Measurements from ENCODE around the gene C2orf15.
"Not testable (repeated sequence)": the region's sequence is repeated elsewhere in the genome, so short reads cannot be mapped to it uniquely, and the experiment has no call there.

The C2orf15 gene, protein sequence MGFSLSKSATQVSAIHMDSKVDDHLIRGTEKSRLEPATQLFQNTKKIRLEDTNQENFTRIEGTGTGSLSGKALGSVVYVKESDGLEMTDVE

DNA sequence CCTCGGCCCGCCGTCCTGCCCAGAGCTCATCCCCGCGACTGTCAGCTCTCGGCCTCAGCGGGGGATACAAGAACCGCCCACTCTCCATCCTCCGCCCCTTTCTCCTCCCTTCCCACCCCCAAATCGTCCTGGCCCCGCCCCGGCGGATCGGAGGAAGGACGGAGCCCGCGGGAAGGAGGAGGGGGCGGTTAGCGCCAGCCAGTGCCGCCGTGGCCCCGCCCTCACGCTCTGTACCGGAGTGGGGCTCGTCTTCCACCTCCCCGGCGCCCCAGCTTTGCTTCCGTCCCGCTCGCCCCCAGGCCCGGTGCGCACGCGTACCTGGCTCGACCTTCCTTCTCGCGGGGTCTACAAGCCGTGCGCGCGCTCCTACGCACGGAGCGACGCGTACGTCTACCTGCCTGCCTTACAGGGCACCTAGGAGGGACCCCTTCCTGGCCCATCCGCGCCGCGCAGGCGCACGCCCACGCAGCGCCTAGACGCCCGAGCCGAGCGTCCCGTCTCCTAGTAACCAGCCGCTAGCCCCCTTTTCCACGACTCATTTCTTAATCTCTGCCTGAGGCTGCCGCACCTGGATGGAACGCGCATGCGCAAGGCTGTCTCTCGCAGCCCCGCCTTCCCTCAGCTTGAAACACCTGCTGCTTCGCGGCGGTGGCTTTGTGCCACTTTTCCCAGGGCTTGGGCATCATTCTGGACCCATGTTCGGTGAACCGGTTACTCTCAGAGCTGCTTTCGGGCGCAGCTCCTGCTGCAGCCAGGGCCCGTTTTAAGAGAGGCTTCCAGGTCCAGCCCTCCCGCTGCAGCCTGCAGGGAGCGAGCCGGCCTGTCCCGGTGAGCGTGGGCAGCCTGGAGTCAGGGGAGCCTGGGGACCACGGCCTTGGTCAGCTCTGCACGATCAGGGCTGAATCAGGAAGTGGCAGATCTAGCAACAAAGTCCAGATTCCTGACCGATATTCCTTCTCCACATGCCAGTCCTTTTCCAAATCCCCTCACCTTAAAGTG is at the start of gene C2orf15:
TSS of gene C2orf15 (plus strand) at position 598 of the 999 bp plus-strand sequence. CDS start 8,852 bp downstream, outside the sequence.
- peak; percentile 73 for DNase-seq (ENCODE audit: low spot score)

DNA sequence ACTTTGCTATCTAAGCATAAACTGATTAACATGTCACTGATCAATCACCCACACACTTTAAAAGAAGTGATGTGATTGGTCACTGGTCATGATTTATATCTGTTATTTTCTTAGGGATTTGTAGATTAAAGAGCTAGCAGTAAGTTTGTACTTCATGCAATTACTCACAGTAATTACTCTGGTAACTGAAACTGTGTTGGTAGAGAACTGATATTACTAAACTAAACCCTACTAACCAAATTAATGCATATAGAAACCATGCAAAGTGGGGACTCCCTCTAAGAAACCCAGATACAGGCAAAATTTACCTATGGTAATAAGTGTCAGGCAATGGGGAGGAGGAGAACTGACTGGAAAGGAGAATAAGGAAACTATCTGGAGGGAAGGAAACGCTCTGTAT is 44.8 kb upstream of the C2orf15 start:
- DNase-seq (ENCODE audit: low spot score): no peak

DNA sequence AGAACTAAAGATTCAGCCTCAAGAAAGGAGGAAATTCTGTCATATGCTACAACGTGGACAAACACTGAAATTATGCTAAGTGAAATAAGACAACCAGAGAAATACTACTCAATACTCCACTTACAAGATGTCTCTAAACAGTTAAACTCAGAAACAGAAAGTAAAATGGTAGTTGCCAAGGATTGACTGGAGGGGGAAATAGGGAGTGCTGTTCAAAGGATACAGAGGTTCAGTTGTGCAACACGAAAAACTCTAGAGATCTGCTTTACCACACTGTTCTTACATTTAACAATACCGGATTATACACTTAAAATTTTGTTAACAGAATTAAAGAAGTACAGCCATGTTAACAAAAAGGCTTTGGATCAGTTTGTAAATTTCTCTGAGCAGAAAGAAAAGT is 39.8 kb upstream of the C2orf15 start:
- no peak for DNase-seq (ENCODE audit: low spot score)

DNA sequence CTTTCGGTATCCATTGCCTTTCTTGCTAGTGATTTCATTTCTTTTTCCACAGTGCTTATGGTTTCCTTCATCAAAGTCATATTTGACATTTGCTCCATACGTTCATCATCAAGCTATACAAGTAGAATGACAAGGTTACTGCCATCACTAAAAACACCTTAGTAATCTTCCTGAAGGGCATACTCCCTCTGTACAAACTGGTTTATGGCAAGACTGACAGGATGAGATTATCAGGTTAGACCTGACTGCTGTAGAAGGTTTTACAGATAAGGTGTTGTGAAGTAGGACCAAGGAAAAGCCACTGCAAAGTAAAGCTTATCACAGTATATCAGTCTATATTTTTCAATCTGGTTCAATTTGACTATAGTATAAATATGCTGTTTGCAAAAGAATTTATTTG is 37.5 kb upstream of the C2orf15 start:
- DNase-seq (ENCODE audit: low spot score): no peak

DNA sequence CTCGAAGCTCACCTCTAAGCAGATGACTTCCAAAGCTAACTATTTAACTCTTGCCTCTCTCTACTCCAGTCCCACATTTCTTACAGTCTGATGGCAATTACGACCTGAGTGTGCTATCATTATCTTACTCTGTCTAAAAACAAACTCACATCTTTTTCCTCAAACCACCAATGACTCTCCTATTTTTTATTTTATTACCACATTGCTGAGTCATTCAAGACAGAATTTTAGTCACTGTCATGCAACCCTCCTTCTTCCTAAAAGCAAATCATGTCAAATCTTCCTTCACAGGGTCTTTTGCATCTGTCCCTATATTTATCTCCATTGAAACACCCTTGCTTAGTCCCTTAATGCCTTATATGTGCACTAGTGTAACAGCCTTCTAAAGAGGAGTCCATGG is 34.6 kb upstream of the C2orf15 start:
- DNase-seq (ENCODE audit: low spot score): no peak

DNA sequence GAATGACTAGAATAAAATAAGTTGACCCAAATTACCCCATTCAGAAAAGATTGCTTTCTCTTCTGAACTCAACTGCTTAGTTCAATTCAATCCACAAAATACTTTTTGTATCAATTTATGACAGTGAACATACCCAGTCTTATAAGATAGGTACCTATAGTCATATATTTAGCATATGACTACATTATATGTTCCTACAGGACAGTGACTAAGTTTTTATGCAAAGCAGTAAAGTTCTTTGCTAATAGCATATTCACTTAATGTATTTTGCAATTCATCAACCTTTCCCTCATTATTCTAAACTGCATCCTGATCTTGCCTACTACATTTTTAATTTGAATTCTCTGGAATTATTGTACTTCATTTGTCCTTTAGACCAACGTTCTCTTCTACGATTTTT is 30.3 kb upstream of the C2orf15 start:
- DNase-seq (ENCODE audit: low spot score): no peak

DNA sequence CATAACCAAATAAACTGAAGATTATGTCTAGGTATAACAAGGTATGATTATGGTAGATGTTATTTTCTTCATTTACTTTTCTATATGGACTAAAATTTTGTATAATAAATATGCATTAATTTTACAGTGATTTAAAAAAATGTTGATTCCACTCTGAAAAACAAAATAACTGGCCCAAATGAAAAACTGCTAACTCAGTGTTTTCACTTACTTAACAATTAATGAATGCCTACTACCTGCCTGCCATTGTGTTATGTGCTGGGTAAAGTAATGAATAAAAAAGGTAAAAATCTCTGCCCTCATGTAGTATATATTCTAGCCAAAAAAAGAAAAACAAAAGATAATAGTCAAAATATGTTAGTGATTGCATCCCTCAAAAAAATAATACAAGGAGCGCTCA is 29.6 kb upstream of the C2orf15 start:
- DNase-seq (ENCODE audit: low spot score): no peak

DNA sequence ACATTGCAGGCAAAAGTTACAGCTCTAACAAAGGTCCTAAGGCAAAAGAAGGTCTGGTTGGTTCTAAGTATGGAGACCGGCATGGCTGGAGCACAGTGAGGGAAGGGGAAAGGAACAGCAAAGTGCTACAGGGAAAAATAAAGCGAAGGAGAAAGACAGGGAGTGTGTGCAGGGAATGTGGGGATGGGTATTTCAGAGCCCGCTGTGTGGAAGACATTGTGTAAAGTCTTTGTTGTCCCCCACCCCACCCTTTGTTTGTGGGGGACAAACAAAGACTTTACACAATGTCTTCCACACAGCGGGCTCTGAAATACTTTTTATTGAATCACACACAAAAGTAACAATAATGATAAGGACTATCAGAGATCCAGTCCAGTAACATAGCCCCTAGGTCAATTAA is 28.9 kb upstream of the C2orf15 start:
- no peak for DNase-seq (ENCODE audit: low spot score)

DNA sequence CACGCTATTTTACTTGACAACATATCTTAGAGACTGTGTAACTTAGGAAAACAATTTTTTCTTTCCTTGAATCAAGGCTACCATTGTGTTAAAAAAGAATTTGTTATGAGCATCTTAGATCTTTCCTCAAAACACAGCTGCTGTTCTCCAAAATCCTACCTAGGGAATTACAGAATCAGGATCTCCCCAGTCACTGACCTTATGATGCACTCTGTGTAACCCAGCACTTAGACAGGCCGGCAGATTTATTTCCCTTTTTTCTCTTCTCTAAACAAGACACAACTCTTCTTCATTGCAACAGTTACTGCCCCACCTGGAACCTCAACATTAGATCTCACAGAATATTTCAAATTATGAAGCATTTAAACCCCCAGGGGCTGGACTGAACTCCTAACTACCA is 13.5 kb upstream of the C2orf15 start:
- no peak for DNase-seq (ENCODE audit: low spot score)

DNA sequence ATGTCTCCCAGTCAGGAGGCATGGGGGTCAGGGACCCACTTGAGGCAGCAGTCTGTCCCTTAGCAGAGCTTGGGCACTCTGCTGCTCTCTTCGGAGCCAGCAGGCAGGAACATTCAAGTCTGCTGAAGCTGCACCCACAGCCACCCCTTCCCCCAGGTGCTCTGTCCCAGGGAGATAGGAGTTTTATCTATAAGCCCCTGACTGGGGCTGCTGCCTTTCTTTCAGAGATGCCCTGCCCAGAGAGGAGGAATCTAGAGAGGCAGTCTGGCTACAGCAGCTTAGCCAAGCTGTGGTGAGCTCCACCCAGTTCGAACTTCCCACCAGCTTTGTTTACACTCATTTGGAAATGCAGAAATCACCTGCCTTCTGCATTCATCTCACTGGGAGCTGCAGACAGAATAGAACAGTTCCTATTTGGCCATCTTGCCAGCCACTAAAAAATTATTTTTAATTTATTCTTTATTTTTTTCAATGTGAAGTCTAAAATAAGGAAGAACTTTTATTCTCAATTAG is 6.4 kb upstream of the C2orf15 start:
- not testable (repeated sequence) for DNase-seq (ENCODE audit: low spot score)

DNA sequence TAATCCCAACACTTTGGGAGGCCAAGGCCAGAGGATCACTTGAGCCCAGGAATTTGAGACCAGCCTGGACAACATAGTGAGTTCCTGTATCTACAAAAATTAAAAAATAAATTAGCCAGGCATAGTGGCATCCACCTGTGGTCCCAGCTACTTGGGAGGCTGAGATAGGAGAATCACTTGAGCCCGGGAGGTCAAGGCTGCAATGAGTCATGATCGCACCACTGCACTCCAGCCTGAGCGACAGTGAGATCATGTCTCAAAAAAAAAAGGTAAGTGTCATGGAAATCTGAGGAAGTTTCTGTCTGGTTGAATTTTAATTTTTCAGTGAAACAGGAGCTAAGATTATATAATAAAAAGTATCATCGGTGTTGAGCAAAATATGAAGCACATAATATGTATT is 2.5 kb upstream of the C2orf15 start:
- DNase-seq (ENCODE audit: low spot score): no peak

DNA sequence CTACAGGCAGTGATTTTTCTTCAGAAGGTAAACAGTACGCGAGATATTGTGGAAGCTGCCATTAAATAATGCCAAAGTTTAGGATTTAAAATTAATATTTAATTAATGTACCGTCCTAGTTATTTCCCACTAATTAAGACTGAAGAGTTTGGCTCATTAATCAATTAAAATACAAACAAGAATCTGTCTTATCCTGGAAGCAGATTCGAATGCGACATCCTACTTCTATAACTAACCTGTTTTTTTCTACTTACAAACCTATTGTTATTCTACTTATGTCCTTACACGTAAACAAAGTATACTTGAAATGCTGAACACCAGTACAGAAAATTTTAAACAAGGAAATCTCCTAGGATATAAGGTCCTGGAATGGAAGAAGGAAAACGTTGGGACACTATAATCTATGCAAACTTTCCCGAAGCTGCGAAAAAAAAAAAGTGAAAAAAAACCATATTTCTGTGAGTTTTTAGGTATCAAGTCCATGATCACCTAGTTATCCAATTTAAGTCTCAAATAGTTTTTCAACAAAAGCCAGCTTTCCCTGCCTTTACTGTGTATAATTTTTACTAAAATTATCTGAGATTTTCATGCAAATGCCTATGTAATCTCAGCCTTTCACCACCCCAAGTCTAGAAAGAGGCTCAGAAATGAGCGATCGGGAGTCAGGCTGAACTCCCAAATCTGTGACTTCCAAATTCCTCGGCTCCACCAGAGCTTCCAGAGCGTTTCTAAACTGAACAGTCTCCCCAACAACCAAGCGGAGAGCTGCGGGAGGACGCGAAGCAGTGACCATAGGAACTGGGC is 1.2 kb upstream of the C2orf15 start:
- no peak for DNase-seq (ENCODE audit: low spot score)

DNA sequence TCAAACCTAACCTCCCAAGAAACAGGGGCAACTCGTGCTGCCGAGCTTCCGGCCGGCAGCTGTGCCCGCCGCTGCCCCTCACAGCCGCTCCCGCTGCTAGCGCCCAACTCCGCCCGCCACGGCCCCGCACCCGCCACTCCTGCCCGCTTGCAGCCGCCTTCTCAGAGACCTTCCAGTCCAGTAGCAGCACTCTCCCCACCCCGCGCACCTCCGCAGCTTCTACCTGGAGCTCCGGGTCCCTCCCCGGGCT is 722 bp upstream of the C2orf15 start:
- DNase-seq (ENCODE audit: low spot score): peak; percentile 25

DNA sequence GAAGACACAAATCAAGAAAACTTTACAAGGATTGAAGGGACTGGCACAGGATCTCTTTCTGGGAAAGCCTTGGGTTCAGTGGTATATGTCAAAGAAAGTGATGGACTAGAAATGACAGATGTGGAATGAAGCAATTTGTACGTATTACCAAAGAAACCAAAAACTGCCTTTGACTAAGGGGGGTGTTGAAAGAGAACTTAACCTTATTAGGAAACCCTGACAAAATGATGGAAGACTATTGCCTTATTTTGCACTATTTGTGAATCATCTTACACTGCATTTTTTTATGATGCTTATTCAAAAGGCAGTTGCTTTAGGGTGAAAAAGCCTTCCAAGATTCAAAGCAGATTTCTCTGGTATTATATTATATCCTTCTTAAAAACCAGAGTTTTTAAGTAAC is 9.2 kb downstream of the C2orf15 start:
- DNase-seq (ENCODE audit: low spot score): no peak

DNA sequence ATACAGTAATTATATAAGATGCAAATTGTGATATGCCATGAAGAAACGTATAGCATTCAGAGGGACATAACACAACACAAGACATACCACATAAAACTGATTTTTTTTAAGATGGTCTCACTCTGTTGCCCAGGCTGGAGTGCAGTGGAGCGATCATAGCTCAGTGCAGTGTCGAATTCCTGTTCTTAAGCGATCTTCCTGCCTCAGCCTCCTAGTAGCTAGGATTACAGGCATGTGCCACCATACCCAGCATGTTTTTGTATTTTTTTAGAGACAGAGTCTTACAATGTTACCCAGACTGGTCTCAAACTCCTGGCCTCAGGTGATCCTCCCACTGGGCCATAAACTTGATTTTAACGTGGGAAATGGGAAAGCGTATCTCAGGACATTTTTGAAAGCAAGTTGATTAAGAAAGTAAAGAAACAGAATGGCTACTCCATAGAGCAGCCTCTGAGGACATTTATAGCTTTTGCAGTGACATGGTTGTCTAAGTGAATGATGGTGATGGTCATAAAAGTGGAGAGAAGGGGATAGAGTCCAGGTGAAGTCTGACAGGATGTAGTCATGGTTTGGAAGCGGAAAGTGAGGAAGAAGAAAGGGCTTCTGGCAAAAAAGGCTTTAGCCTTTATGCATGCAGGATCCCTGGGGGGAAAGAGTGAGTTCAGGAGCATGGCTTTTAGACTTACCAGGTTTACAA is 10.8 kb downstream of the C2orf15 start:
- DNase-seq (ENCODE audit: low spot score): no peak

DNA sequence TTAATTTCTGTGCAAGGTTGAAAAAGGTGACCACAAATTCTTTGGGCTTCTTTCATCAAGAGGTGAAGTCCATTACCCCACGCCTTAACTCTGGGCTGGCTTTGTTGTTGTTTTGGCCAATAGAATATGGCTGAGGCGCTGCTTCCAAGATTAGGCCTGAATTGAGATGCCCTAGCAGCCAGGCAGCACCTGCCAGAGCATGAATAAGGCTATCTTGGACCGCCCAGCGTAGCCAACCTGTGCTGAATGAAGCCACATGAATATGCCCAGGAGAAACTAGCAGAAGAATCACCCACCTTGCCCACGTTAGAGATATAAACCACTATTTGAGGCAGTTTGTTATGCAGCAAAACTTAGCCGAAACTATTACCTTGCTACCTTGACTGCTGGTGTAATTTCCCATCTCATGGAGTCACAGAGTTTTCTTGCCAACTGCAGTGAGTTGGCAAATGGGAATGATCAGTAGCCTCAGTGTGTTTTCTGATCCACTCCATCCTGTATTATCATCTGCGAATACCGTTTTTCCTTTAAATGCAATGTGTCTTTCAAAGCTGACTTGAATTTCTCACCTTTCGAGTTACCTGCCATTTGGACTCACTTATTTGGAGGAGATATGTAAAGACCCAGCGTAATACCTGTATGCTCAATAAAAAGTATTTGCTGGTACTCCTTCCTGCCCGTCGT is 12.6 kb downstream of the C2orf15 start:
- DNase-seq (ENCODE audit: low spot score): peak; percentile 12

DNA sequence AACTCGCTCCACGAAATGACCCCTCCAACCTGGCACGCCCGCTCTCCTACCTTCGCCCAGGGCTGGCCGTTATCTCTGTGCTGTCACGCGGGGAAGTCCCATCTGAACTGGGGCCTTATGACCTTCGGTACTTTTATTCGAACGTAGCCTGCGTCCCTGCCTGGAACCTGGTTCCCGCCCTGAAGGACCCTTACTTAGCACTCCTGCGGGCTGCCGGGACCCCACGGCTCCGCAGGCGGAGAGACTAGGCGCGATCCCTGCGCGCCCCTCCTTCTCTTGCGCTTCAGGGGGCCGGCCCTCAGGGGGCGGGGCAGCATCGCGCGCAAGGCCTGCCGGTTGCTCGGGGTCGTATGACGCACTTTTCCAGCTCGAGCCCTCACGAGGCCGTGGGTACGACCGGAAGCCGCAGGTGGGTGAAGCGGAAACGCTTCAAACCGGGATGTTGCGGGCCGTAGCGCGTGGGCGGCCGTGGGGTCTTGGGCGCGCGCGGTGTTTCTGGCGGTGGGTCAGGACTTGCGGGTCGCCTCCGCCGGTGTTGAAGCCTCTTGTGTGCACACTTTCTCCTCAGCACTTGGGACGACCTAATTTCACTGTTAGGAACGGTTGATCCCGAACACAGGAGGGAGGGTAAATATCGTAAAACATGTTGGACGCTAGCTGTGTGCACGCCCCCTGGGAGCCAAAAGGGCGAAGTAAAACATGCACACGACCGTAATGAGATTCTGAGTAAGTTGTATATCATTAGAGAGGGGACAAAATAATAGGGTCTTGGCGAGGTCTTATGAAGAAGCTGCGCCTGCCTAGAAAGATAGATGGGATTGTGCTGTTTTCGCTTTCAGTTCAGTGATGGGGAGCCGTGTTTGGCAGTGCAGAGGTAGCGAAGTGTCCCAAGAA is 13.4 kb downstream of the C2orf15 start, which contains the start of the genes LIPT1 and TSGA10:
TSS of gene LIPT1 (plus strand) at position 325 of the 894 bp plus-strand sequence. CDS start 6,991 bp downstream, outside the sequence.
TSS of gene TSGA10 (minus strand) at position 300 of the 894 bp plus-strand sequence. CDS start 45,503 bp downstream, outside the sequence.
- DNase-seq (ENCODE audit: low spot score): peak; percentile 94

DNA sequence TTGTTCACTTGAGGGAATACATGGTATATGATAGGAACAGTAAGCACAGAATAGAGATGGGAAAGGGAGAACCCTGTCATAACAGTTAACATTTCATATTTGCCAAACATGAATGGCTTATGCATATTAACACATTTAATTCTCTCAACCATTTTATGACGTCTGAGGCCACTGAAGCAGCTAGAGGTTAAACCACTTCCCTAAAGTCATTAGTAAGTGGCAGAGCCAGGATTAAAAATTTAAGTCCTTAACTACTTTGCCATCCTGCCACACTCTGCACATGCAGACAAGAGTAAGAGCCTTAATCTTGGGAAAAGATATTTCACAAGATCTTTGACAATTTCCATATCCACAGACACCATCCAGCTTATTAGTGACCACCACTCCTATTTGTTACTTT is 15.4 kb downstream of the C2orf15 start:
- no peak for DNase-seq (ENCODE audit: low spot score)

DNA sequence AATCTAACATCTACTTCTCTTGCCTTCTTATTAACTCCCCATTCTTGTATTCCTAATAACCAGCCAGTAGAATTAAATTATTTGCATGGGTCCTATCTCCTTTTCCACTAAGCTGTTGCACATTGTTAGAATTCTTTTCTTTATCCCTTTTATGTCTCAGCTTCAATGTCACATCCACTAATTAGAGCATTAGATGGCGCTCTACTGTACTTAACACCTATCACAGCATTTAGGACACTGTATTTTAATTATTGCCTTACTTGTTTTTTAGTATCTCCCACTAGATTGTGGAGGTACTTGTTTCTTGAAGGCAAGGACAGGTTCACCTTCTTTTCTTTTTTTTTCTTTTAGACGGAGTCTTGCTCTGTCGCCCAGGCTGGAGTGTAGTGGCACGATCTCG is 17.1 kb downstream of the C2orf15 start:
- DNase-seq (ENCODE audit: low spot score): no peak

DNA sequence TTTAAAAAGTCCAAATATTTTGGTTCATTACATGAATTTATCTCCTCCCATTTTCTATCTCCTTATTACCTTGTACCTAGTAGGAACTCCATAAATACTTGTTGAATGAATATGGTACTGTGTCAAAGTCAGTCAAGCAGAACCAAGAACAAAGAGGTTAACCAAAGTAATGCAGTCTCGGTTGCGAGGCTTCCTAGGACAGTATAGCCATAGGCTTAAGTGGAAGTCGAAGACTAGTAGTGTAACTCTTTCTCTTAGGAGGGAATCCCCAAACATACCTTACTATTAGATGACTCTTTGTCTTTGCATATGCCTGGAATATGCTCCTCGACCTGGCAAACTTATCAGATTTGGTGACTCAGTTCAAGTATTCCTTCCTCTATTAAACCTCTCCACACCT is 18.1 kb downstream of the C2orf15 start:
- no peak for DNase-seq (ENCODE audit: low spot score)
